B cell (primary cell): ENCODE measurements around the gene TBCEL. TPM values are rescaled to one million over a fixed set of nuclear protein-coding genes. Genes with fewer than 3 reads are reported as not detected.

Source experiments
- ATAC-seq: fragments of 200-7000 bp; cut with Tn5 transposase; one replicate; pipeline ENCODE4 v1.10.0; 2021; ENCODE audit warnings: low read depth, mild to moderate bottlenecking, moderate number of reproducible peaks, moderate library complexity
- CTCF ChIA-PET: fragments of 350-600 bp; sonication (Branson Sonifier 250); formaldehyde crosslinking; loops from one replicate; lab custom pipeline; 2021; ENCODE audit warnings: antibody characterized with exemption, inconsistent platforms; lab: Charles Lee
- POLR2A ChIA-PET: fragments of 350-600 bp; sonication (Branson Sonifier 250); formaldehyde crosslinking; loops from one replicate; lab custom pipeline; 2021; ENCODE audit warnings: antibody characterized with exemption; lab: Charles Lee
- DNase-seq: peaks from one replicate; pipeline ENCODE4 v3.0.0; 2013
- H2AFZ ChIP-seq: 2 replicates; pipeline ENCODE4 v1.6.1; 2012; ENCODE audit warnings: mild to moderate bottlenecking, low read depth, low read length; ENCODE audit not compliant: insufficient read depth, poor library complexity, severe bottlenecking
- H3K27ac ChIP-seq, 2 donors: 1 replicate in 1 of 2; 2 replicates in 1 of 2; pipeline ENCODE4 v1.5.1; 2012 to 2013; ENCODE audit warnings: low read length in 2 of 2, mild to moderate bottlenecking in 2 of 2, moderate library complexity in 1 of 2
- H3K27me3 ChIP-seq, 4 experiments: fragments of 200-600 bp in 1 of 4; sonication (generic) in 1 of 4; replicated peaks in 1 of 4; 1 replicate in 2 of 4; 2 replicates in 2 of 4; pipeline versions ENCODE4 v1.6.1 to v1.7.0; 2013 to 2016; ENCODE audit warnings: low read length in 3 of 4, mild to moderate bottlenecking in 2 of 4, mixed read lengths in 1 of 4, moderate library complexity in 1 of 4; ENCODE audit not compliant: insufficient read depth in 4 of 4, control insufficient read depth in 3 of 4; ENCODE audit errors: control extremely low read depth in 1 of 4
- H3K36me3 ChIP-seq, 2 experiments: replicated peaks in 1 of 2; 1 replicate in 1 of 2; 2 replicates in 1 of 2; pipeline versions ENCODE4 v1.6.1 to v1.7.1; 2013; ENCODE audit warnings: low read length in 1 of 2; ENCODE audit not compliant: insufficient read depth in 2 of 2, control insufficient read depth in 1 of 2; ENCODE audit errors: control extremely low read depth in 1 of 2, extremely low read depth in 1 of 2
- H3K4me1 ChIP-seq, 2 donors: fragments of 200-600 bp in 1 of 2; sonication (generic) in 1 of 2; 1 replicate in 1 of 2; 2 replicates in 1 of 2; pipeline versions ENCODE4 v1.5.1 to v1.6.1; 2013 to 2017; ENCODE audit warnings: low read length in 2 of 2; ENCODE audit not compliant: control insufficient read depth in 2 of 2, insufficient read depth in 2 of 2
- H3K4me2 ChIP-seq: replicated peaks from 2 replicates; pipeline ENCODE3; 2012; ENCODE audit warnings: mild to moderate bottlenecking, low read depth, low read length; ENCODE audit not compliant: poor library complexity, severe bottlenecking
- H3K4me3 ChIP-seq, 5 experiments: fragments of 200-600 bp in 1 of 5; sonication (generic) in 1 of 5; 1 replicate in 3 of 5; 2 replicates in 2 of 5; pipeline versions ENCODE4 v1.5.1 to v1.7.0; 2011 to 2016; ENCODE audit warnings: low read length in 4 of 5, mild to moderate bottlenecking in 4 of 5, low read depth in 2 of 5, control low read depth in 1 of 5, moderate library complexity in 1 of 5; ENCODE audit not compliant: insufficient read depth in 1 of 5; ENCODE audit errors: control extremely low read depth in 1 of 5, extremely low read depth in 1 of 5
- H3K79me2 ChIP-seq: fragments of 200-600 bp; sonication (generic); one replicate; pipeline ENCODE4 v1.6.0; 2016; ENCODE audit warnings: low read length; ENCODE audit not compliant: control insufficient read depth, insufficient read depth
- H3K9ac ChIP-seq: fragments of 200-600 bp; sonication (generic); 2 replicates; pipeline ENCODE4 v1.6.1; 2017; ENCODE audit warnings: mild to moderate bottlenecking, low read length, moderate library complexity
- H3K9me3 ChIP-seq, 3 donors: one replicate each; pipeline versions ENCODE4 v1.6.1 to v1.7.1; 2013; ENCODE audit warnings: low read length in 2 of 3; ENCODE audit not compliant: control insufficient read depth in 2 of 3, insufficient read depth in 1 of 3; ENCODE audit errors: control extremely low read depth in 1 of 3
- H4K20me1 ChIP-seq: 2 replicates; pipeline ENCODE4 v1.6.0; 2012; ENCODE audit warnings: mild to moderate bottlenecking, low read length; ENCODE audit not compliant: insufficient read depth, control insufficient read depth, poor library complexity, severe bottlenecking
- H3K27ac Mint-ChIP-seq: one replicate; pipeline ENCODE4 v1.8.0; 2021; ENCODE audit warnings: mixed read lengths
- H3K27me3 Mint-ChIP-seq: one replicate; pipeline ENCODE4 v1.8.0; 2021; ENCODE audit warnings: mixed read lengths
- H3K4me1 Mint-ChIP-seq: one replicate; pipeline ENCODE4 v1.8.0; 2021; ENCODE audit warnings: mixed read lengths
- H3K4me3 Mint-ChIP-seq: one replicate; pipeline ENCODE4 v1.8.0; 2021; ENCODE audit warnings: mixed read lengths
- H3K9me3 Mint-ChIP-seq: one replicate; pipeline ENCODE4 v1.8.0; 2022; ENCODE audit warnings: mixed read lengths; ENCODE audit not compliant: insufficient read depth
- CTCF ChIP-seq: fragments of 200-600 bp; IDR thresholded peaks from one replicate; pipeline ENCODE4 v1.8.0; 2022; ENCODE audit warnings: antibody characterized with exemption, mild to moderate bottlenecking
- EZH2 ChIP-seq: IDR thresholded peaks from 2 replicates; pipeline ENCODE4 v1.6.1; 2012; ENCODE audit warnings: borderline replicate concordance, low read depth, mild to moderate bottlenecking, moderate library complexity, low read length; ENCODE audit not compliant: insufficient read depth, poor library complexity, severe bottlenecking
- WGBS: methylation state at CpG from one replicate; pipeline ENCODE4 v1.1.5; 2013; ENCODE audit warnings: missing lambda C conversion rate; ENCODE audit not compliant: insufficient coverage; 5-methylcytosine and 5-hydroxymethylcytosine counted together
- intact Hi-C: fragments of 100-400 bp; cut with micrococcal nuclease; formaldehyde crosslinking; loops from one replicate; pipeline ENCODE4 v1.10.0; 2022
- polyA plus RNA-seq: library from polyadenylated mRNA; depleted of rRNA; stranded (reverse); fragments of >200 nt; gene quantifications from 2 replicates; pipeline ENCODE4 v1.2.3, GENCODE V29; 2012
- total RNA-seq, 2 donors: library from RNA; stranded (reverse); fragments of 120-200 nt in 1 of 2; gene quantifications; 1 replicate in 1 of 2; 2 replicates in 1 of 2; pipeline versions ENCODE4 v1.2.3 to v1.2.4, GENCODE V29; 2013 to 2022

TBCEL gene
- total and polyA plus RNA-seq, 2 donors (not counting 1 experiment from before 2014, with no cell fraction given), result 3.5 to 22.8 TPM

GRCh38 chr11:121063728-121064127 is 39.8 kb downstream of the TBCEL start:
- no peak for TF ChIP-seq EZH2
- peak; percentile 55 for TF ChIP-seq CTCF
- no peak overlapping the region for H2AFZ ChIP-seq
- no peaks in the 10 kb centered on the region for H4K20me1 ChIP-seq
- H3K27ac Mint-ChIP-seq, result no peak overlapping the region
- no peak overlapping the region for H3K4me2 ChIP-seq
- H3K4me1 Mint-ChIP-seq, result no peaks in the 10 kb centered on the region
- peaks cover 0 to 21% of the 10 kb centered on the region in 2 experiments for H3K36me3 ChIP-seq
- no peaks in the 10 kb centered on the region for H3K4me1 ChIP-seq
- H3K4me3 Mint-ChIP-seq, result no peak overlapping the region
- no peaks in the 10 kb centered on the region for H3K9me3 Mint-ChIP-seq
- WGBS, result no CpG with 5 or more reads among the region's 2 CpGs
- H3K79me2 ChIP-seq, result no peaks in the 10 kb centered on the region
- CTCF ChIA-PET, result interaction anchor here (1.3 kb wide), 1 partner anchor 9 kb away, joined by 5 read pairs; no protein-coding TSS in a partner anchor
- H3K4me3 ChIP-seq, result no peak overlapping the region
- no peaks in the 10 kb centered on the region for H3K27me3 Mint-ChIP-seq
- intact Hi-C loops, result no loop called here
- no peak for DNase-seq
- H3K9me3 ChIP-seq, result no peaks in the 10 kb centered on the region
- no peak for ATAC-seq
- no peaks in the 10 kb centered on the region for H3K27me3 ChIP-seq
- no peak overlapping the region for H3K9ac ChIP-seq
- POLR2A ChIA-PET, result no interaction called here
- H3K27ac ChIP-seq, result no peak overlapping the region

GRCh38 chr11:121066623-121067022 is 42.7 kb downstream of the TBCEL start:
- H3K4me3 ChIP-seq, result no peak overlapping the region
- intact Hi-C loops, result no loop called here
- peaks cover 8% of the 10 kb centered on the region for H3K4me1 Mint-ChIP-seq
- no peak overlapping the region for H2AFZ ChIP-seq
- no peaks in the 10 kb centered on the region for H3K4me1 ChIP-seq
- TF ChIP-seq CTCF (no peak), EZH2 (no peak)
- DNase-seq, result no peak
- ChIA-PET CTCF (no interaction called here), POLR2A (no interaction called here)
- ATAC-seq, result no peak
- 86% methylated on average over 1 of the region's 3 CpGs for WGBS
- no peak overlapping the region for H3K4me2 ChIP-seq
- H3K79me2 ChIP-seq, result no peaks in the 10 kb centered on the region
- H4K20me1 ChIP-seq, result no peaks in the 10 kb centered on the region
- H3K27ac ChIP-seq, result no peak overlapping the region
- H3K27me3 Mint-ChIP-seq, result no peaks in the 10 kb centered on the region
- no peak overlapping the region for H3K27ac Mint-ChIP-seq
- H3K9me3 Mint-ChIP-seq, result no peaks in the 10 kb centered on the region
- H3K36me3 ChIP-seq, result peaks cover 6 to 17% of the 10 kb centered on the region in 2 experiments
- no peaks in the 10 kb centered on the region for H3K27me3 ChIP-seq
- no peaks in the 10 kb centered on the region for H3K9me3 ChIP-seq
- H3K9ac ChIP-seq, result no peak overlapping the region
- H3K4me3 Mint-ChIP-seq, result no peak overlapping the region
